CD4-positive, alpha-beta T cell treated with Interleukin-12 subunit alpha and Interleukin-12 subunit beta, for 1 hour (primary cell): Measurements from ENCODE around the gene LYZ.
"Not testable (repeated sequence)": the region's sequence is repeated elsewhere in the genome, so short reads cannot be mapped to it uniquely, and the experiment has no call there.

Source experiments
- DNase-seq: peaks from one replicate; pipeline ENCODE4 v3.0.0-alpha.2; 2020

Gene LYZ

DNA sequence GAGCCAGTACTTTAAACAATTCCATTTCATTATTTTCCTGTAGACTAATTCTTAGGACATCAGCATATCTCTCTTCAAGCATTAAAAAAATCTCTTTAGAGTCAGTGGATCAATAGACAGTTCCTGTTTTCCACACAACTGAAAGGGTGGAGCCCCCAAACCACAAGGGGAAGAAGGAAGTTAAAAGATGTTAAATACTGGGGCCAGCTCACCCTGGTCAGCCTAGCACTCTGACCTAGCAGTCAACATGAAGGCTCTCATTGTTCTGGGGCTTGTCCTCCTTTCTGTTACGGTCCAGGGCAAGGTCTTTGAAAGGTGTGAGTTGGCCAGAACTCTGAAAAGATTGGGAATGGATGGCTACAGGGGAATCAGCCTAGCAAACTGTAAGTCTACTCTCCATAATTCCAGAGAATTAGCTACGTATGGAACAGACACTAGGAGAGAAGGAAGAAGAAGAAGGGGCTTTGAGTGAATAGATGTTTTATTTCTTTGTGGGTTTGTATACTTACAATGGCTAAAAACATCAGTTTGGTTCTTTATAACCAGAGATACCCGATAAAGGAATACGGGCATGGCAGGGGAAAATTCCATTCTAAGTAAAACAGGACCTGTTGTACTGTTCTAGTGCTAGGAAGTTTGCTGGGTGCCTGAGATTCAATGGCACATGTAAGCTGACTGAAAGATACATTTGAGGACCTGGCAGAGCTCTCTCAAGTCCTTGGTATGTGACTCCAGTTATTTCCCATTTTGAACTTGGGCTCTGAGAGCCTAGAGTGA, at the start of gene LYZ:
LYZ (plus strand) TSS at position 220 of the 777 bp plus-strand sequence; CDS start at position 248, 28 bp downstream.
- peak; percentile 23 for DNase-seq

- DNase-seq = no peak
These were observed 49.2 kb upstream of the LYZ start for GRCh38 chr12:69298947-69299346.

GRCh38 chr12:69304284-69304683, 43.9 kb upstream of the LYZ start:
- no peak for DNase-seq

DNA sequence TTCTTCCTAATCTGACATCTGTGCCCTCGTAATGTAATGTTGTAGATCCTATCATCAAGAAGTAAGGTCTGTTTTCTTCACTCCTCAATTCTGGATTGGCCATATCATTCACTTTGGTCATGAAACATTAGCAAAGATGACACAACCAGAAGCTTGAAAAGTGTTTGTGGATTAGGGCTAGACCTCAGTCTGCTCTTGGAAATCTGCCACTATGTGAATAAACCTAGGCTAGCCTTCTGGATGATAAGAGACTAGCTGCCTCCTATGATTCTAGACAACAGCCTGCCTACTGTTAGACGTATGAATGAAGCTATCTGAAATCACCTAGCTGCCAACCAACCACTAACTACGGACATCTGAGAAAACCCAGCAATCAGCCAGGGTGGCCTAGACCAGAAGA, 38.7 kb upstream of the LYZ start:
- DNase-seq = no peak

DNA sequence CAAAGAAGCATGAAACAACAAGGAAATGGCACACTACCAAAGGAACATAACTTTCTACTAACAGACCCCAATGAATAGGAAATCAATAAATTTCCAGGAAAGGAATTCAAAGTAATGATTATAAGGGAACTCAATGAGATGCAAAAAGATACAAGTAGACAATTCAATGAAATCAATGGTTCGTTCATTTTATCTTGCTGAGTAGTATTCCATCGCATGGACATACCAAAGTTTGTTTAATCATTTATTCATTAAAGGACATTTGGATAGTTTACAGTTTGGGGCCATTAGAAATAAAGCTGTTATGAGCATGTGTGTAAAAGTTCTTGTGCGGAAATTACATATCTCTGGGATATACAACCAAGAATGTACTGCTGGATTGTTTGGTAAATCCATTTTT, 35.0 kb upstream of the LYZ start:
- DNase-seq = no peak

DNA sequence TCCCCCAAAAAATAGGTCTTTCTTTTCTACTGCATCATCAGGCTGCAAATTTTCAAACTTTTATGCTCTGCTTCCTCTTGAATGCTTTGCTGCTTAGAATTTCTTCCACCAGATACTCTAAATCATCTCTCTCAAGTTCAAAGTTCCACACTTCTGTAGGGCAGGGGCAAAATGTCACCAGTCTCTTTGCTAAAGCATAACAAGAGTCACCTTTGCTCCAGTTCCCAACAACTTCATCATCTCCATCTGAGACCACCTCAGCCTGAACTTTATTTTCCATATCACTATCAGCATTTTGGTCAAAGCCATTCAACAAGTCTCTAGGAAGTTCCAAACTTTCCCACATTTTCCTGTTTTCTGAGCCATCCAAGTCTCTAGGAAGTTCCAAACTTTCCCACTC, 31.4 kb upstream of the LYZ start:
- not testable (repeated sequence) for DNase-seq

DNA sequence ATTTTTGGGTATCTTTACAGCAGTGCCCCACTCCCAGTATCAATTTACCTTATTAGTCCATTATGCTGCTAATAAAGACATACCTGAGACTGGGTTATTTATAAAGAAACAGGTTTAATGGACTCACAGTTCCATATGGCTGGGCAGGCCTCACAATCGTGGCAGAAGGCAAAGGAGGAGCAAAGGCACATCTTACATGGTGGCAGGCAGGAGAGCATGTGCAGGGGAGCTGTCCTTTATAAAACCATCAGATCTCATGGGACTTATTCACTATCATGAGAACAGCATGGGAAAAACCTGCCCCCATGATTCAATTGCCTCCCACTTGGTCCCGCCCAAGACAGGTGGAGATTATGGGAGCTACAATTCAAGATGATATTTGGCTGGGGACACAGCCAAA, 30.9 kb upstream of the LYZ start:
- DNase-seq = not testable (repeated sequence)

- DNase-seq = no peak
These were observed 30.0 kb upstream of the LYZ start for GRCh38 chr12:69318225-69318624.

- DNase-seq = no peak
These were observed 26.8 kb upstream of the LYZ start for GRCh38 chr12:69321351-69321750.

DNA sequence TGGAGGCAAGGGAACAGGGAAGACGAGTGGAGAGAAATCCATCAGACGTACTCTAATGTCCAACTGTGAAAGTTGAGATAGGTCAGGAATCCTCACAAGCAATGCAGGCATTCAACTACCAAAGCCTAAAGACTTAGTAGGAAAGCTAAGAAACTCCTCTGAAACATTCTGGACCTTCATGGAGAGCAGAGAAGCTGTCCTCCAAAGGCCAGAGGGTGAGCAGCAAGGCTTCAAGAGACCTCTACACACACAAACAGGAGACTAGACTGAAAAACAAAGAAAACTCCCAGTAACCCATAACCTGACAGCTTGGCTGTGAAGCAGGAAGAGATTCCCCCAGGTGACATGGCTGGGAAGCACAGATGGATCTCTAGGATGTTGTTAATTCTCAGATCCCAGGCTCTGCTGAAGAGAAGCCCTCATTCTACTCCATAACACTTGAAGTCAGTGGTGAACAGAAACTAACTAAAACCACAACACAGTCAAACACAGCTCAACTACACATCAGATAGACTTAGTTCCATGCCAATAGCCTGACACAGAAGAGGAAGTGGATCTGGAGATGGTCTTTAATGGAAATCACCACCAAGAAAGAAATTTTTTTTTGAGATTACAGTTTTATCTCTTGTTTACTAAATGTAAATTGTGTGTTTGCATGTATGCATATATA, 23.2 kb upstream of the LYZ start:
- DNase-seq = no peak

DNA sequence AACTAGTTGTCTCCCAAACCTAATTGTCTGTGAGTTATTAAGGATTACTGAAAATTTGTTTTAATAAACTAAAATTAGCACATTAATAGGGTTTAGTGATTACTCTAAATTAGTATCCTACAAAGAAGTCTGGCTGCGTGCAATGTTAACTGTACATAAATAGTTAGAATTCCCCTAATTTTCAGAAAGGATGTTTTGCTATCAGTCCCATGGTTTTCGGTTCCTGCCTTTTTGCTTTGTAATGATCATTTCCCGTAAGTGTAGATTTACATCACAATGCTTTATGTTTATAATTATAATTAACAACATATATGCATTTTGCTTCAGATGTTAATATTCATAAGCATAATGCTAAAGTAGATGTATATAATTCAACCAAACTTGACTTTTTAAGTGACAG, 19.8 kb upstream of the LYZ start:
- DNase-seq = no peak

- peak; percentile 65 for DNase-seq
These were observed 18.3 kb upstream of the LYZ start for GRCh38 chr12:69329669-69330428.

DNA sequence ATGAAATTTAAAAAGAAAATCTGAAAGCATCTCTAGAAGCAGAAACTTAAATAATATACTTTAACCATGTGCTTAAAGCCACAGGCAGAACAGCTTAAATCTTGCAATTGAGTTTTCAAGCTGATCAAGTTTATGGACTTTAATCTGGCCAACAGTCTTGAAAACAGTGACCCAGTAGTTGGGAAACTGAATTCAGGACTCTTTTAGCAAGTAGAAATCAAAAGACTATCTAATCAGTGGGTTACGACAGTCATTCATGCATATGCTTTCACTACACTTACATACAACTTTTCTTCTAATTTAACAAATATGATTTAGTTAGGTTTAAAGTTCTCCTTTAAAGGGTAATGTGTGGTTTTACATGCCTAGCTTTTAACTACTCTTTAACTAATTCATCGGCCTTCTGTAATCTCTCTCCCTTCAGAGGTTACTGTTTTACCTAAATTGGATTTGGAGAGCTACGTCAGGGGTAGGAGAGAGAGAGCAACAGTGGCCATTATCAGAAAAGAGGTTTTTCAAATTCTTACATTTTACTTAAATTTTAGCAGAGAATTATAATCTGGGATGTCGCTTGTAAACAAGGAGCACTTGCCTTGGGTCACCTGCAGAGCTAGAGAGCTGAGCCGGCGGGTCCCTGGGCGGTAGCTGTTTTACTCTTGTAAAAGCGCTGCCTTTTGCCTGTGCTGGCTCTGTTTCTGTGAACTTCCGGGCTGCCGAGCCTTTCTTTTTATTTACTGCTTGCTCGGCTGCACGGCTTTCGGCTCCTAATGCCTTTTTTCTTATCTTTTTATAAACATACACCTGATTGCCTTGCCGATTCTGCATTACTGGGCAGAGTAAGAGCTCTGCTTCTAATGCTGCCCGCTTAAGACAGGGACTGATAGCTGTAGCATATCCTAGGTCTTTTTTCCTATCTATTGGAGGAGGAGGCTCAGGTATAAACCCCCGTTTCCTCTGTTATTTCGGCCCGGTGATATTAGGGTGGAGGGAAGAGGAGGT, 17.4 kb upstream of the LYZ start:
- DNase-seq = peak; percentile 73

- no peak for DNase-seq
These were observed 16.7 kb upstream of the LYZ start for GRCh38 chr12:69331519-69331908.

DNA sequence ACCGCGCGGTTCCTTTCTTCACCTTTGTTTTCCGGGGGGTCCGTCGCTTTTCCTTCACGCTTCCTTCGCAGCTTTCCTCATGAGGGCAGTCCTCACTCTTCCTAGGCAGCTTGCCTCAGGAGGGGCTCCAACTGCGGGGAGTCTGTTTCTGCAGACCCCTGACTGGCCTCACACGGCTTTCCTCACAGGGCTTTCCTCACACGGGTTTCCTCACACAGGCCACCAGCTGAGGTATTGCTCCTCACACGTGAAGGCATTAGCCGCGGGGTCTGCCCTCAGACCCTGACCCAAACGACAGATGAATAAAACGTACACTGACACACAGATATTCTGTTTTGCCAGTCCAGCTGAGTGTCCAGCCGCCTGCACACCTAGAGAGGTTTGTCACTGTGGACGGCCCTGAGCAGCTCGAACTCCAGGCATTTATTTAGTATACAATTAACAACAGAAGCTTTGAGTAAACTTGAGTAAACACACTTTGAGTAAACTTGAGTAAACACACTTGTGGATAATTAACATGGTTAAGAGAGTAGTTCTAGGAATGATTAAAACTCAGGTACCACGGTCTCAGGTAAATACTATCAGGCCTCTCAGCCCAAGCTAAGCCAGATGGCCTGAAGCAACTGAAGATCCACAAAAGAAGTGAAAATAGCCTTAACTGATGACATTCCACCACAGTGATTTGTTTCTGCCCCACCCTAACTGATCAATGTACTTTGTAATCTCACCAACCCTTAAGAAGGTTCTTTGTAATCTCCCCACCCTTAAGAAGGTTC, 16.1 kb upstream of the LYZ start:
- DNase-seq = no peak

GRCh38 chr12:69332815-69333358, 15.3 kb upstream of the LYZ start:
- no peak for DNase-seq

DNA sequence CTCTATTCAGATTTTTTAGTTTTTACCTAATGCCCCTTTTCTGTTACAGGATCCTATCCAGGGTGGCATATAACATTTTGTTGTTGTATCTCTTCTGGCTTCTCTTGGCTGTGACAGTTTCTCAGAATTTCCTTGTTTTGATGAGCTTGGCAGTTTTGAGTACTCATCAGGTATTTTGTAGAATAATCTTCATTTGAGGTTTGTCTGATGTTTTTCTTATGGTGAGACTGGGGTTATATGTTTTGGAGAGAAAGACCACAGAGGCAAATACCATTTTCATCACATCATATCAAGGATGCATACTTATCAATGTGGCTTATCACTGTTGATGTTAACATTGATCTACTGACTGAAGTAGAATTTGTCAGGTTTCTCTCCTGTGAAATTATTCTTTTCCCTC, 14.0 kb upstream of the LYZ start:
- peak; percentile 28 for DNase-seq

DNA sequence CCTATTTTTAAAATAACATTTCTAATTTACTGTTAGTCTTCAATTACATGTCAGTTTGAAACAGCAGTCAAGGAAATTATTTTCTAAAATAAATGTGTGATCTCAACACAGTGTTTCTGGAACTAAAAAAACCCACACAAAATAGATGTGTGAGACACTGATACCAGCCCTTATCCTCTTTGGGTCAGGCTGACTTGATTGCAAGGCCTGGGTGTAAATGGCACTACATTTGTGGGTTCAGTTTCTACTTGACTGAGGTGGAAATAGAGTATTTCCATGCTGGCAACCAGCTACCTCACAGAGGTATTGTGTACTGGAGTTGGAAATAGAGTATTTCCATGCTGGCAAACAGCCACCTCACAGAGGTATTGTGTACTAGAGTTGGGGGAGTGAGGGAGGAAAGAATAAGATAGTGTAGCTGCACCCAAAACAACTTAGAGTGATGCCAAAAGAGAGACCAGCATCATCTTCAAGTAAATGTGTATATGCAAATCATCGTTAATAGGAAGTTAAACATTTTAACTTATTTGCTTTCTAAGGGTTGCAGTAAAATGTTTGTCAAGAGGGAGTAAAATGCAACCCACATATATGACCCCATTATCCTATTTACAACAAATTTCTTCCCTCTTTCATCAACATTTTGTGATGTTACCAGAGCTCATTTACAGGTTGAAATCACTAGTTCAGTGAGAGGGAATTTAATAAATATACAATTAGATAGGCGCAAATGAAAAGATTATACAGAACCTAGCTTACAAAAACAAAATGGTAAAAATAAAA, 10.7 kb upstream of the LYZ start:
- DNase-seq = no peak

- no peak for DNase-seq
These were observed 9.9 kb upstream of the LYZ start for GRCh38 chr12:69338120-69338859.

DNA sequence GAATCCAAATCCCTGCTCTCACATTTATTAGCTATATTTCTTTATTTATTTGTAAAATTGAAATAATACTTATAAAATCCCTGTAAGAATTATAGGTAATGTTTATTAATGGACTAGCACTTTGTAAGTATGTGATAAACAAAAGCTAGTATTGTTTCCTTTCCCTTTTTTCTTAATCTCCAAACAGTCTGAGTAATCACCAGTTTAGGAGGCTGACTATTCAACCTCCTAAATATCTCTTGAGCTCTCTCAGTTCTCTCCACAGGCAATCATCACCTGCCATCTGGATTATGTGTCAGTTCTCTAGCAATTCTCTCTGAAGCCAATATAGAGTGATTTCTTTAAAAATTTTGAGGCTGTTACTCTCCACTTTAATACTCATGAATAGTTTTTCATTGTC, 9.2 kb upstream of the LYZ start:
- DNase-seq = no peak
